HG02938 (cell line): ENCODE data around the gene OTOGL.
"Not testable (repeated sequence)": the region's sequence is repeated elsewhere in the genome, so short reads cannot be mapped to it uniquely, and the experiment has no call there.

Experiments
- ATAC-seq: cut with Tn5 transposase; IDR thresholded peaks from one replicate; pipeline ENCODE4 v1.9.1; 2021; ENCODE audit warnings: mild to moderate bottlenecking, moderate library complexity; ENCODE audit not compliant: unreplicated experiment

OTOGL gene

DNA sequence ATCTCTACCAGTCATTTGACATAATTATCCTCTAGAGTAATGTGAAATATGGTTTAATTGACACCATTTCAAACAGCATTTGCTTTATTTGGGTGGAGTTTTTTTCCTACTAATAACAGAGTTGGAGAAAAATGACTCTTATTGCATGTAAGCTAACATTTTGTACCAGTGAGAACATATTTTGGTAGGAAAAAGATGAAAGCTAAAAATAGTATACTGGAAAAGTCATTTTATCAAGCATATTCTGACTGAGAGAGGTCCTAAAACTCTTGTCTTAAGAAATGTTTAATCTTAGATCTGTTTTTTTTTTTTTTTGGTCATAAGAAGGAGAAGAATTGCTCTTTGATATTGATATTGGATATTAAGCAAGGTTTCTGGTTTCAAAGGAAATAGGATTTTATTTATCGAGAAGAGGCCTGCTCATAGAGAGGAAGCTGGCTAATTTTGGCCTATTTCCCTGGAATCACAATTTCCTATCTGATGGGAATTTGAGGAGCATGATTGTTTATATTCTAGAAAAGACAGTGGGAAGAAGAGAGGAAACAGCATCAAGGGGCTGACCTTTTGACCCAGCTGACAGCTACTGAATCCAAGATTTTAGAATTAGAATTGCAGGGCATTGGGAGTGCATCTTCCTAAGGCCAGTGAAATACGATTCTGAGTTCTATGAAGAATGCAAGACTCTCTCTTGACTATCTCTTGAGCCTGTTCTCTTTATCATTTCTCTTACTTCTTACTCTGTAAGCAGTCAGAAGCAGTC, 19.4 kb downstream of the OTOGL start:
- no peak for ATAC-seq

- no peak for ATAC-seq
These were observed 21.7 kb downstream of the OTOGL start for GRCh38 chr12:80120994-80121393.

GRCh38 chr12:80121661-80122060, 22.3 kb downstream of the OTOGL start:
- no peak for ATAC-seq

DNA sequence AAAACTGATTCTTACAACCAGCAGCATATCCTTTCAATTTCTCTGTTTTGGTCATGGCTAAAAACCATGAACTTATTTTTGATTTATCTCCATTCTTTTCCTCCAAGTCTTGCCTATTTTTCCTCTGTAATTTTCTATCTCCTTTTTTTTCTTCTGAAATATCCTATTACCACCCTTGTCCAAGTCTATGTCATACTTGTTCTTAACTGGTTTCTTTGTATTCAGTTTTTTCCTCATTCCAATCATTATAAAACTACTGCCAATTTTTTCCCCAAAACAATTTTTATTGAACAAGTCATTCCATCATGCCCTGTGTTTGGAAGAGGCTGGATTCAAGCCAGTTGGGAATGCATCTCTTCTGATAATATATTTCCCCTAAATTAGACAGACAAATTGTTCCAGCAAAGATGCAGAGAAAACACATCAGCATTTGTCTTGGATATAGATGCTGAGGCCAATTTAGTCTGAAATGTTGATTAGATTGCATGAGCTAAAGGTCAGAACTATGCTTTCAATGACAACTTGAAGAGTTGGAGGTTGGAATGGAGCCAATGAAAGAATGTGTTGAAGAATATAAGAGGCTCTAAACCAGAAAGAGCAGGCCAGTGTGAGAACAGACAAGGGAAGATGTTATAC, 30.7 kb downstream of the OTOGL start:
- ATAC-seq, result no peak

DNA sequence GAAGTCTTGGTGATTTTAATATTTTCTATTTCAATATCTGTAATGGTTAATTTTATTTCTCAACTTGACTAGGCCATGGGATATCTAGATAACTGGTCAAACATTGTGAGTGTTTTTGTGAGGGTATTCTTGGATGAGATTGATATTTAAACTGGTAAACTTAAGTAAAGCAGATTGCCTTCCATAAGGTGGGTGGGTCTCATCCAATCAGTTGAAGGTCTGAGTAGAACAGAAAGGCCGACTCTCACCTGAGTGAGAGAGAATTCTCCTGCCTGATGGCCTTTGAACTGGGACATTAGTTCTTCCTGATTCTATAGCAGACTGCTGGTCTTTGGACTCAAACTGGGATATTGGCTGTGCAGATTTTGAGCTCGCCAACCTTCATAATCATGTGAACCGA, 36.3 kb downstream of the OTOGL start:
- ATAC-seq, result no peak

- no peak for ATAC-seq
These were observed 40.7 kb downstream of the OTOGL start for GRCh38 chr12:80140005-80140404.

DNA sequence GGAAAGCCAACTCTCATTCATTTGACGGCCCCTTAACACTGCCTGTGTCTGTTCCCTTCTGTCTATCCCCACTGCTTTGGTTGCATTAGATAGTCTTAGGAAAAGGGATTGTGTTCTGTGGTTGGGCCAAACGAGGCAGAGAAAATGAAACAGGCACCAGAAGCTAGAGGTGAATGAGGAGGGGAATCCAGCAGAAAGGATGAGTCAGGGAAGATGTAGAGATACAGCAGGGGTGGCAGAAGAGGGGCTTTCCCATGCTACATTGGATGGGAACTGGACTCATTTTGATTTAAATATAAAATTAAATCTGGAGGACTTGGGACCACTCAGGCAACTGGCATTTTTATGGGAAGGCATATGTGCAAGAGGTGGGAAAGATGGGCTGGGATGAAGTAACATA, 43.3 kb downstream of the OTOGL start:
- ATAC-seq, result no peak

- no peak for ATAC-seq
These were observed 44.2 kb downstream of the OTOGL start for GRCh38 chr12:80143537-80143936.

GRCh38 chr12:80149547-80150313, 50.4 kb downstream of the OTOGL start:
- ATAC-seq, result not testable (repeated sequence)

- no peak for ATAC-seq
These were observed 51.8 kb downstream of the OTOGL start for GRCh38 chr12:80151131-80151530.

DNA sequence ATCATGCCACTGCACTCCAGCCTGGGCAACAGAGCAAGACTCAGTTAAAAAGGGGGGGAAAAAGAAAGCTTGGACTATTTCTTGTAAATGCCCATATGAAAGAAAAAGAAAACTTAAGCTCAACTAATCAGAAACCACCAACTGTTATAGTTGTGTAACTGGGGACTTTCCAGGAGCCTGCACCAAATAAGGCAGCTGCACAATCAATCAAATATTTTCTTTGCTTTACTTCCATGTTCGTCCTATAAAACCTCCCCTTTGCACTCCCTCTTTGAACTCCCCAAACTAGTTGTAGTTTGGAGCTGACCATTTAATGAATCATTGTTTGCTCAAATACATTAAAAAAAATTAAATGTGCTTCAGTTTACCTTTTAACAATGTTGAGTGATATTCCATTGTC, 54.9 kb downstream of the OTOGL start:
- ATAC-seq, result no peak

DNA sequence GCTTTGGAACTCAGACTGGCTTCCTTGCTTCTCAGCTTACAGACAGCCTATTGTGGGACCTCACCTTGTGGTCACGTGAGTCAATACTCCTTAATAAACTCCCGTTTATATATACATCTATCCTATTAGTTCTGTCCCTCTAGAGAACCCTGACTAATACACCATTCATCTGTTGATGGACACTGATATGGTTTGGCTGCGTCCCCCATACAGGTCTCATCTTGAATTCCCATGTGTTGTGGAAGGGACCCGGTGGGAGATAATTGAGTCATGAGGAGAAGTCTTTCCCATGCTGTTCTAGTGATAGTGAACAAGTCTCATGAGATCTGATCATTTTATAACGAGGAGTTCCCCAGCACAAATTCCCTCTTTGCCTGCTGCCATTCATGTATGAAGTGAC, 57.0 kb downstream of the OTOGL start:
- ATAC-seq, result no peak

DNA sequence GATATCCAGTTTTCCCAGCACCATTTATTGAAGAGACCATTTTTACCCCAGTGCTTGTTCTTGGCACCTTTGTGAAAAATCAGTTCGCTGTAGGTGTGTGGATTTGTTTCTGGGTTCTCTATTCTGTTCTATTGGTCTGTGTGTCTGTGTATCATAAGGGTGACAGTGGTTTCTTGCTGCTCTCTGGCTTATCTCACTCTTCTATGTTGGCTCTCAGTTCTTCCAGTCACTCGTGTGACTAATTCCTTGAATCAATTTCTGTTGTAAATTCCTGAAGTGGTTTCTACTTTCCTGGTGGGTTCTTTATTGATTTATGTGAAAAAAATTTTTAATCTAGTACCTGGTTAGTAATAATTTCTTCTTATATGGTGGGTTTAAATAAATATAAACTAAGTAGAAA, 58.3 kb downstream of the OTOGL start:
- no peak for ATAC-seq

DNA sequence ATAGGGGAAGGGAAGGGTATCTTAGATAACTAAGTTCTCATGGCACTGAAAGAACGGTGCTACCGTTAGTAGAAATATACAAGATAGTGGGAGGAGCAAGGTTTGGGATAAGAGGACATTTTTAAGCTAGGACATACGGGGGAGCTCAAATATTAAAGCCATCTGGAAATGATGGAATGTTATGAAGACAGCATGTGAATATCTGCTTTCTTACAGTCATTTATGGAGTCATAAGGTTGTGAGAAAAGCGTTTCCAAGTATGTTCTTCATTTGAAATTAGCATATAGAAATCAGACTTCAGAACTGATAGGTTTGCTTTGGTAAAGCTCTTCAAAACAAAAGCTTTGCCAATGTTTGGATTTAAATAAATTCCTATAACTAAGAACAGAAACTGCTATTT, 62.3 kb downstream of the OTOGL start:
- no peak for ATAC-seq

DNA sequence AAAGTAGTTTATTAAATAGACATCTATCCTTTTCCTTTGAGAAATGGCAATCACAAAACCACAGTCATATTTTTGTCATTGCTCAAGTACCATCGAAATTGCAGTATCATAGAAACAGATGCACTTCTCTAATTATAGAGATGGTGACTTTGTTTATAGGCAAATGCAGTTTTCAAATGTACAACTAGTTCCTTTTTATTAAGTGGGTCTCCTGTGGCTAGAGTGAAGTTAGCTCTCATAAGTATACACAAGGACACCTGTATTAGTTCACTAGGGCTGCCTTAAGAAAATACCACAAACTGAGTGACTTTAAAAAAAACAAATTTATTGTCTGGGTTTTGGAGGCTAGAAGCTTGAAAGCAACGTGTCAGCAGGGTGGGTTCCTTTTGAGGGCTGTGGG, 62.8 kb downstream of the OTOGL start:
- ATAC-seq, result peak; percentile 79

GRCh38 chr12:80165746-80166145, 66.4 kb downstream of the OTOGL start:
- ATAC-seq, result no peak

- no peak for ATAC-seq
These were observed 67.4 kb downstream of the OTOGL start for GRCh38 chr12:80166751-80167150.

GRCh38 chr12:80168936-80169335, 69.6 kb downstream of the OTOGL start:
- ATAC-seq, result no peak

- no peak for ATAC-seq
These were observed 71.6 kb downstream of the OTOGL start for GRCh38 chr12:80170915-80171314.

DNA sequence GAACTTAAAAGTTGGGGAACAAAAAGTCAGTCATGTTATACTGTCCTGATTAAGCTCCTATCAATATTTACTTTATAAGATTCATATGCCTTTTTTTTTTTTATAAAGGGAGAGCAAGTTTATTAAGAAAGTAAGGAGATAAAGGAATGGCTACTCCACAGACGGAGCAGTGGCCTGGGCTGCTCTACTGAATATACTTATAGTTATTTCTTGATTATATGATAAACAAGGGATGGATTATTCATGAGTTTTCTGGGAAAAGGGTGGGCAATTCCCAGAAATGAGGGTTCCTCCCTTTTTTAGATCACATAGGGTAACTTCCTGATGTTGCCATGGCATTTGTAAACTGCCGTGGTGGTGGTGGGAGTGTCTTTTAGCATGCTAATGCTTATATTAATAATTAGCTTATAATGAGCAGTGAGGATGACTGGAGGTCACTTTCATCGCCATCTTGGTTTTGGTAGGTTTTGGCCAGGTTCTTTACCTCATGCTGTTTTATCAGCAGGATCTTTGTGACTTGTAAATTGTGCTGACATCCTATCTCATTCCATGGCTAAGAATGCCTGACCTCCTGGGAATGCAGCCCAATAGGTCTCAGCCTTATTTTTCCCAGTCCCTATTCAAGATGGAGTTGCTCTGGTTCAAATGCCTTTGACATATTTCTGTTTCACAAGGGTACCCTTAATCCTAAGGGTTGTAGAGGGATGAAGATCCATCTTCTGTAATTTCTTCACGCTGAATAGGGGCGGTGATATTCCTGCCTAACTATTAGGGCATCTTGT, 73.9 kb downstream of the OTOGL start:
- no peak for ATAC-seq

DNA sequence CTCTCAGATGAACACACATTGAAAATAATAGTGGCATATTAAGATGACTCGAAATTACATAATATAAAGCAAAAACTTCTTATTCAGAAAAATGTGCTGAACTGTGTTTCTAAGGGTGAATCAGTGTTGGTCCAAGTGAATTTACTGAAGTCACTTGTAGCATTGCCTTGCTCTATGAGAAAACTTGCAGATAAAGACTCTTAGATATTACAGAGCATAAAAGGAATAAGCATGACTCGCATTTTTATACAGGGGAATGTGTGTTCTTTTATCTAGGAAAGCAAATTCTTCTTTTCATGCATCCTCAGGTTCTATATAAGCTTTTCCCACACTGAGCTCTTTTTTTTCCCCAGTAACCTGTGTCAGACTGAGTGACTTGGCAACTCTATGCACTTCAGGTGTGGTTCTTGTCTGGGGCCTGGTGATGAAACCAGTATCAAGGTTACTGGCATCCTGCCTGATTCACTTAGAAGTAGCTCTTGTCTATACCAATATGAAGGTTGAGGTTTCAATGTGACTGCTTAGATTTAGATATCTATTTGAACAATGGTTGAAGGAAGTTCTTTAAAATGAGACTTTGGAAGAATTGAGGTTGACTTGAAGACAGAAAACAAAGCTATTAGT, 76.1 kb downstream of the OTOGL start:
- ATAC-seq, result no peak
